Panc1 (cell line): Measurements from ENCODE around the gene RNF4. TPM values are rescaled to one million over a fixed set of nuclear protein-coding genes. Genes with fewer than 3 reads are reported as not detected.

Experiments
- ATAC-seq: fragments of 200-7000 bp; cut with Tn5 transposase; 2 replicates; pipeline ENCODE4 v1.9.1; 2020; ENCODE audit warnings: mild to moderate bottlenecking, moderate library complexity
- BruUV-seq: library from RNA; stranded (reverse); fragments of 400-500 nt; replicated peaks from 2 replicates; lab custom pipeline; 2021; lab: Mats Ljungman, UMichigan
- CTCF ChIA-PET: fragments of 300-600 bp; sonication (Branson Sonifier 250); formaldehyde crosslinking; loops from one replicate; lab custom pipeline; 2022; ENCODE audit warnings: antibody characterized with exemption; lab: Charles Lee
- POLR2A ChIA-PET: fragments of 300-600 bp; sonication (Branson Sonifier 250); formaldehyde crosslinking; loops from one replicate; lab custom pipeline; 2022; ENCODE audit warnings: antibody characterized with exemption; lab: Charles Lee
- DNase-seq: peaks from one replicate; pipeline ENCODE4 v3.0.0-alpha.2; 2010; ENCODE audit warnings: low read depth, low spot score
- H3K27ac ChIP-seq: 2 replicates; pipeline ENCODE4 v1.5.1; 2011; ENCODE audit warnings: mild to moderate bottlenecking, low read length, inconsistent platforms
- H3K27me3 ChIP-seq: fragments of 200-500 bp; sonication (Bioruptor generic); 2 replicates; pipeline ENCODE4 v1.6.0; 2014; ENCODE audit warnings: low read length, inconsistent platforms; ENCODE audit not compliant: control insufficient read depth, insufficient read depth
- H3K36me3 ChIP-seq: fragments of 200-500 bp; sonication (Bioruptor generic); 2 replicates; pipeline ENCODE4 v1.5.1; 2014; ENCODE audit warnings: inconsistent platforms, mild to moderate bottlenecking, low read length, moderate library complexity; ENCODE audit not compliant: control insufficient read depth, insufficient read depth
- H3K4me1 ChIP-seq: 2 replicates; pipeline ENCODE4 v1.5.1; 2011; ENCODE audit warnings: inconsistent platforms, mild to moderate bottlenecking, low read length, moderate library complexity; ENCODE audit not compliant: control insufficient read depth, insufficient read depth
- H3K4me3 ChIP-seq, 2 experiments: 2 replicates each; pipeline ENCODE4 v1.5.1; 2011 to 2012; ENCODE audit warnings: low read depth in 2 of 2, low read length in 2 of 2, mild to moderate bottlenecking in 2 of 2, inconsistent platforms in 1 of 2, moderate library complexity in 1 of 2
- H3K9me3 ChIP-seq: fragments of 200-500 bp; sonication (Bioruptor generic); 2 replicates; pipeline ENCODE4 v1.5.1; 2014; ENCODE audit warnings: low read depth, mild to moderate bottlenecking, inconsistent platforms, low read length, moderate library complexity; ENCODE audit not compliant: control insufficient read depth, insufficient read depth
- CTCF ChIP-seq: fragments of 450-650 bp; IDR thresholded peaks from 2 replicates; pipeline ENCODE4 v1.5.1; 2017; ENCODE audit warnings: mild to moderate bottlenecking
- POLR2AphosphoS5 ChIP-seq: IDR thresholded peaks from 2 replicates; pipeline ENCODE4 v1.6.1; 2012; ENCODE audit warnings: mild to moderate bottlenecking, low read depth, low read length, moderate library complexity
- REST ChIP-seq, 2 experiments: IDR thresholded peaks; 2 replicates each; pipeline ENCODE4 v1.6.1; 2011 to 2012; ENCODE audit warnings: low read depth in 2 of 2, control low read depth in 1 of 2, low read length in 1 of 2, mild to moderate bottlenecking in 1 of 2, moderate library complexity in 1 of 2; ENCODE audit not compliant: insufficient read depth in 1 of 2
- SIN3A ChIP-seq: IDR thresholded peaks from 2 replicates; pipeline ENCODE4 v1.6.1; 2012; ENCODE audit warnings: low read depth, mild to moderate bottlenecking, low read length, moderate library complexity, borderline replicate concordance; ENCODE audit not compliant: insufficient read depth
- TCF7L2 ChIP-seq: IDR thresholded peaks from 2 replicates; pipeline ENCODE4 v1.6.1; 2011; ENCODE audit warnings: mild to moderate bottlenecking, low read depth, low read length, inconsistent platforms
- in situ Hi-C: cut with HindIII; loops from 2 replicates; pipeline ENCODE4 v1.10.0; 2016; ENCODE audit warnings: low sequenced_read_pairs, low pct_unique_long_range_greater_than_20kb
- intact Hi-C: fragments of 100-400 bp; cut with micrococcal nuclease; formaldehyde crosslinking; loops from one replicate; pipeline ENCODE4 v1.10.0; 2022; ENCODE audit not compliant: unreplicated experiment
- total RNA-seq: library from RNA; stranded (reverse); gene quantifications from one replicate; pipeline ENCODE4 v1.2.1, GENCODE V29; 2021; ENCODE audit not compliant: unreplicated experiment

The RNF4 gene
- total RNA-seq, 1 experiment from 2014 or later: 55.0 TPM

GRCh38 chr4:2426711-2427275 is 42.1 kb upstream of the RNF4 start:
- TF ChIP-seq CTCF: no peak
- no peak for TF ChIP-seq TCF7L2
- TF ChIP-seq SIN3A: no peak
- TF ChIP-seq REST (IDR thresholded peaks at IDR 0.05; ENCODE audit: insufficient read depth in 1 of 2, low read depth in 2 of 2, low read length in 1 of 2): no peak
- no peak for TF ChIP-seq POLR2AphosphoS5
- Histone ChIP-seq H3K27me3 (no peaks in the 10 kb centered on the region), H3K4me1 (no peaks in the 10 kb centered on the region), H3K36me3 (no peaks in the 10 kb centered on the region), H3K9me3 (no peaks in the 10 kb centered on the region), H3K27ac (no peak overlapping the region), H3K4me3 (no peak overlapping the region)
- intact Hi-C loops: no loop called here
- POLR2A ChIA-PET: no interaction called here
- in situ Hi-C loops: no loop called here
- BruUV-seq: no TSS peak
- DNase-seq (no peak), ATAC-seq (no peak)
- CTCF ChIA-PET: no interaction called here

GRCh38 chr4:2427383-2428334 is 41.2 kb upstream of the RNF4 start:
- H3K36me3 ChIP-seq: no peaks in the 10 kb centered on the region
- H3K9me3 ChIP-seq: no peaks in the 10 kb centered on the region
- intact Hi-C loops: no loop called here
- POLR2A ChIA-PET: interaction anchor here (0.7 kb wide), 1 partner anchor 17 kb away, joined by 3 read pairs; no protein-coding TSS in a partner anchor
- no TSS peak for BruUV-seq
- ATAC-seq (peak; percentile 51), DNase-seq (no peak)
- no peak overlapping the region for H3K27ac ChIP-seq
- no peak overlapping the region for H3K4me3 ChIP-seq
- TF ChIP-seq POLR2AphosphoS5: no peak
- TF ChIP-seq CTCF: no peak
- no peak for TF ChIP-seq TCF7L2
- no peak for TF ChIP-seq SIN3A
- TF ChIP-seq REST (IDR thresholded peaks at IDR 0.05; ENCODE audit: insufficient read depth in 1 of 2, low read depth in 2 of 2, low read length in 1 of 2): no peak
- in situ Hi-C loops: no loop called here
- no peaks in the 10 kb centered on the region for H3K27me3 ChIP-seq
- H3K4me1 ChIP-seq: no peaks in the 10 kb centered on the region
- CTCF ChIA-PET: no interaction called here
